GM18517 (cell line): Measurements from ENCODE around the gene RAP1GAP.

Source experiments
- ATAC-seq: cut with Tn5 transposase; IDR thresholded peaks from one replicate; pipeline ENCODE4 v1.9.1; 2021; ENCODE audit warnings: mild to moderate bottlenecking, moderate library complexity; ENCODE audit not compliant: unreplicated experiment

Gene RAP1GAP

DNA sequence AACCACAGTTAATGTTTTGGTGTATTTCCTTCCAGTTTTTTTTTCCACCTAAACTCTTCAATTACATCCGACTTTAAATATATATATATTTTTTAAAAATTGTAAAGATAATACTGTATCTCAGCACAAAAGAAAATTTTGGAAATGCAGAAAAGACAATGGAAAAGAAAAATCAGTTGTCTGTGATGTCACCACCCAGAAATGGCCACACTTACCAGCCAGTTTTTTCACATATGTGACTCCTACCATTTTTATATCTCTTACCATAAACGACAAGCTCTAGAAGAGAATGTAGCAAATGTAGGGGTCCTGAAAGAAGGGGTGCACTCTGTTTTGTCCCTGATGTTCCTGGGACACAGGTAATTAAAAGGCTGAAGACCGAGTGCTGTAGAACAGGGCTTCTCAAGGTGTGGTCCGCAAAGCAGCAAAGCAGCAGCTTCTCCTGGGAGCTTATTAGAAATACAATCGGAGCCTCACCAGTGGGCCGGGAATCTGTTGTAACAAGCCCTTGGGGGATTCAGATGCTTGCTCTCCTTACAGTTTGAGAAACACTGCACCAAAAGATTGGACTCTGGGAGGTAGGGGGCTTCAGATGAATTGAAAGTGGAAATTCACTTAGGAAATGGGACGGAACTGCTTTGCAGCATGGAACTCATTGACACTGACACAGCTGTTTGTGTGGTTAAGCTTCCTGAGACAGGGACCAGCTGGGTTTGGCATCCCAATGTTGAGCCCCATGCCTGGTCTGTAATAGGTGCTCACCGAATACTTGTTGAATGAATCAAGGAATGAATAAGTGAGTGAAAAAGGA, 115.8 kb downstream of the RAP1GAP start:
- ATAC-seq: no peak

DNA sequence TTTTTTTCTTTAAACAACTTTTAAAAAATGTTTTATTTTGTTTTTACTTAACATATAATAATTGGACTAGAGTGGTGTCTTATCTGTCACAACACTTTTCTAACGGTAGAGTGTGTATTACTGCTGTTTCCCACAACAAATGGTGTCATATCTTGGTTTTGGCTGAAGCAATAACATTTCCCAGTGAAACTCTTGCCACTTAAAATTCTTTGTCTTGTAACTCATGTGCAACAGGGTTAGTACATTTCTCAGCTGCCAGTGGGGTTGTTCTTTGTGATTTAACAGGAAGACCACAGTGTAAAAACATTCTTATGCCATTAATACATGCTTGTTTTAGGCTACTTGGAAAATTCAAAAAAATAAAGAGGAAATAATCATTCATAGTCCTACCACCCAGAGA, 116.4 kb downstream of the RAP1GAP start:
- no peak for ATAC-seq

DNA sequence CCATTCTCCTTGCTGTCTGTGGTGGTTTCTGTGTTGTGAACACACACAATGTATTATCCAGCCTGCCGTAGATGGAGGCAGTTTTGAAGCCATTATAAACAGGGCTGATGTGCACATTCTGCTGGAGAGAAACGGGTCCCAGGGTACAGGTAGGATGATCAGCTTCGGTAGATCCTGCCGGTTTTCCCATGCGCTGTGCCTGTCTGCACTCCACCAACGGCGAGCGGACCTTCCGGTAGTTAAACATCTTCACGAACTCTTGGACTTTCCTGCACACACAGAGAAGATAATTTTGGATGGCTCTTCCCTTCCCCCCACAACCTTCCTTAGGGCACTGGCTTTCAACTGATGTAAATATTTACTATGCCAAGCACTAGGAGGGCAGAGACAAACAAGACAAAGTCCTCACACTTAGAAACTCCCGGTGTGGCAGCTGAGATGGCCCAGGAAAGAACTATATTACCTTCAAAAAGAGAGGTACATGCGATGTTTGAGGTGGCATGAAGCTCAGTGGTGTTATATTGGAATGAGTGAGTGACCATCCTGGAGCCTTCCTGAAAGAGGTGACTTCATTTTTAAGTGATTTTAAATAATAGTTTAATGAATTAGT, 118.2 kb downstream of the RAP1GAP start:
- ATAC-seq: no peak

DNA sequence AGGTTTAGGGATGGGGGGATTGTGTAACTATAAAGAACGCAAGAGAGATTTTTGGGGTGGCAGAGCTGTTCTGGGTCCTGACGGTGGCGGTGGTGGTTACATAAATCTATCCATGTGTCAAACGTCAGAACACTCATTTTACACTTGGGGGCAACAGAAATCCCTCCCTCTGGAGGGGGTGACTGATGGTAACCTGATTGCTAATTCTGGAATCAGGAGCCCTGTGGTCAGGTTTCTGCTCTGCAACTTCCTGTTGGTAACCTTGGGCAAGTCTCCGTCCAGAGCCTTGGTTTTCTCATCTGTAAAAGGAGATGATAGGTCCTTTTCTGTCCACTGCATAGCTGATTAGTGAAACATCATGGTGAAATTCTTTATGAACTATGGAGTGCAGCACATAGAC, 119.1 kb downstream of the RAP1GAP start:
- ATAC-seq: no peak

DNA sequence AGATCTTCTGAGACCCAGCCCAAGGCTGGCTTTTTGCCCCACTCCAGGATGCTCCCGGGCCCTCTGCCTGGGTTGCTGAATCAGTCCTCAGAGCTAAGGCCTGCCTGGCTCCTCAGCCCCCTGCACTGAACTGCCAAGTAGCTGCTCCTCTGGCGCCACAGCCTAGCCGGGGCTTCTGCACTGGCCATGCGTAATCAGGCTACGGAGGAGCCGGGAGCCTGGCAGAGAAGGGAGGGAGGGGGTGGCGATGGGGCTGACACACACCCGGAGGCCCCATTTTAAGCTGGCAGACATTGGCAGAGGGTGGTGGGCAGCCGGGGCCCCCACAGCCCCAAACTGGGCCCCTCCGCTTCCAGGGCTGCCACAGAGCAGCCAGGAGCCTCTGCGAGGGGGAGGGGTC, 121.3 kb downstream of the RAP1GAP start:
- ATAC-seq: no peak
